ENCODE data around the gene TPR.
A peak's percentile ranks its signal among the peaks of the same experiment; 100 is the strongest.
"Not testable (repeated sequence)": the region's sequence is repeated elsewhere in the genome, so short reads cannot be mapped to it uniquely, and the experiment has no call there.

TPR gene

DNA sequence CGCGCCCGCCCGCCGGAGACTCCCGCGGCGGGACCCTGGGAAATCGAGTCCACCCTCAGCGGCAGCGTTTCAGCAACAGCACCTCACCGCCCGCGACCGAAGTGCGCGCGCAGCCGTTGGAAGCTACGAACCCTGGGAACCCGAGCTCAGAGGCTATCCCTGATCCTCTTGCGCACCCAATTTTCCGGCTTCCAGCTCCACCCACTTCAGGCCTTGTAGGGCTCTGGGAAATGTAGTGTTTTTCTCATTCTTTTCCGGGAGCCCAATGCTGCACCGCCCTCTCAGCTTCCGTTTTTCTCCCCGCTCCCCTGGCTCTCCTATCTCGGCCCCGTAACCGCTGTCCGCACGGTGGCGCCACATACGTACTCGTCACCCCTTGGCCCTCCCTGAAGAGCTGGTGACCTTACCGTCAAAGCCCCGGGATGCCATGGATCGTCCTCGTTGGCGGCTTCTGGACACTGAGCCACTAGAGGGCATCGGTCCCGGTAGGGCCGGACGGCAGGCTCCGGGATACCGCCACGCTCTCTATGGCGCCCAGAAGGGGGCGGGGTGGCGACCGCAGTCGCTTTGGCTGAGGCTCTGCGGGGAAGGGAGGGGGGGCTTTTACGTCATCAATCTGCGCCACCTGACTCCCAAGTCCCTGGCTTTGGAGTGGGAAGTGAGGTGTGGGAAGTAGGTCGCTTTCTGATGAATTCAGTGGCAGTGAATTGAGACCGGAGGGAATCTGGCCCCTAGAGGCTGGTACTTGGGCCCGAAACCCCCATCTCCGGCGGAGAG lies at the start of gene TPR, which contains the start of gene ODR4:
TSS of gene TPR (minus strand) at position 102 of the 777 bp plus-strand sequence. CDS start 225 bp downstream, outside the sequence.
TSS of gene ODR4 (plus strand) at position 687 of the 777 bp plus-strand sequence. CDS start 3,948 bp downstream, outside the sequence.
- FAIRE-seq: peak; percentile 97

DNA sequence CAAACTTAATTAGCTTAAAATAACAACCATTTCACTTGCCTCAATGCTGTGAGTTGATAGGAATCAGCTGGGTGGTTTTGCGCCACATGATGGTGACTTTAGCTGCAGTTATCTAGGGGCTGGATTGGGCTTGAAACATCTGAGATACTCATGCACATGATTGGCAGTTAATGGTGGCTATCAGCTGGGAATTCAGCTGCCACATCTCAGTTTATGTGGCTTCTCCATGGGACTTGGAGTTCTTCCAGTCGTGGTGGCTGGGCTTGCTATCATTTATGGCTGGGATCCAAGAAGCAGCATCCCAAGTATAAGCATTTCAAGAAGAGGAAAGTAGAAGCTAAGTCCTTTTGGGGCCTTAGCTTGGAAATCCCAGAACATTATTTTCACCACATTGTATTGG lies 49.5 kb upstream of the TPR start:
- FAIRE-seq: no peak

GRCh38 chr1:186421446-186421845 lies 46.4 kb upstream of the TPR start:
- no peak for FAIRE-seq

- no peak for FAIRE-seq
Measured at GRCh38 chr1:186420923-186421322, 45.9 kb upstream of the TPR start.

GRCh38 chr1:186420311-186420710 lies 45.3 kb upstream of the TPR start:
- no peak for FAIRE-seq

- no peak for FAIRE-seq
Measured at GRCh38 chr1:186418503-186418902, 43.5 kb upstream of the TPR start.

- FAIRE-seq: no peak
Measured at GRCh38 chr1:186413319-186413718, 38.3 kb upstream of the TPR start.

DNA sequence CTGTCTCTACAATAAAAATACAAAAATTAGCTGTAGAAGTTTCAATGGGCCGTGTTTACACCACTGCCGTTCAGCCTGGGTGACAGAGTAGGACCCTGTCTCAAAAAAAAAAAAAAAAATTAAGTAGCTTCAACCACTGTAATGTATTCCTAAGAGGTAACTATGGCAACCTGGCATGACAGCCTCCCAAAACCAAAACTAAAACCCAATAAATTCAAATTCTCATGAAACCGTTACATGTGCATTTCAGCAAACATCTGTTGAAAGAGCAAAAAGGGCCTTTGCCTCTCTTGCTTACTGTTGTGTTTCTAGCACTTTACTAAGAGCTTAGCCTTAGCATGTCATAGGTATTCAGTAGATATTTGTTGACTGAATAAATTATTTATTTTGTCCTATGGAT lies 34.0 kb upstream of the TPR start:
- no peak for FAIRE-seq

DNA sequence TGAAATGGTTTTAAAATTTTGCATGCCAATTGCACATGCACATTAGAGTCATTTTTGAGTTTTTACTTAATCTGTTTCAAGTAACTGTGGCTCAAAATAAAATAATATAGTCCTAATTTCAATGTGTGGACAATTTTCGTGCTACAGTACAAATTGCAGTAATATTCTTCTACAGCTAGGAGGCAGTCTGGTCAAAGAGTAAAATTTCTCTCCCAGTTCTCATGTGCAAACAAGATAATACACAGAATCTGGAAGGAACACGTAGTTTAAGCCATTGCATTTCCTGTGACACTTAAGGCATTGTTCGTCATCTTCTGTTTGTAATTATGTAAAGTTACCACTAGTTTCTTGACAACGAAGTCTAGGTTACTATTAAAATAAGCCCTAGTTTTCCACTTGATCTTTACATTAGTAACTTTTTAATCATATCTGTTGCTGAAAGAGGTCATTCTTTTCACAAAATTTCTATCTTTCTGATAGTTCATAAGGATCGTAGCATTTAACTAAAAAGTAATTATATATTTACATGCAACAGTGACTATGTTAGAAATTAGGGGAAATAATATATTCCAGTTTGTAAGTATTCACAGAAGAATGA lies 29.5 kb upstream of the TPR start:
- FAIRE-seq: peak; percentile 41

DNA sequence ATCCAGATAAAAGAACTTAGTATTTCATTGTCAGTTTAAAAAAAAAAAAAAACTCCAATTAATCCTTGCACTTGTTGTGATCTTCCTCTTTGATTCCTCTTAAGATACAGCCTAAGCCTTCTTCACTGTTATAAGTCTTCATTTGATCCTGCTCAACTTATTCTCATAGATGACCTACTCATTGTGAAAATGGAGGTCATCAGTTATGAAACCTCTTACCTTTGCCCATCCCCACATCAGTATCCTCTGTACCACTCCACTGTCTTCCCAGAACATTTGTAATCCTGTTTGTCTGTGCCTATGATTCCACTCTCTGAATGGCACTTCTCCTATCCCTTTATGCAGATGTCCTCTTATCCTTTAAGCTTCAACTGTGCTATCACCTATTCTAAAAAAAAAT lies 28.6 kb upstream of the TPR start:
- FAIRE-seq: no peak

GRCh38 chr1:186401446-186401845 lies 26.4 kb upstream of the TPR start:
- not testable (repeated sequence) for FAIRE-seq

- FAIRE-seq: not testable (repeated sequence)
Measured at GRCh38 chr1:186392711-186393110, 17.7 kb upstream of the TPR start.

- no peak for FAIRE-seq
Measured at GRCh38 chr1:186391841-186392240, 16.8 kb upstream of the TPR start.

GRCh38 chr1:186390925-186391324 lies 15.9 kb upstream of the TPR start:
- peak; percentile 96 for FAIRE-seq

- FAIRE-seq: no peak
Measured at GRCh38 chr1:186386725-186387383, 11.8 kb upstream of the TPR start.

DNA sequence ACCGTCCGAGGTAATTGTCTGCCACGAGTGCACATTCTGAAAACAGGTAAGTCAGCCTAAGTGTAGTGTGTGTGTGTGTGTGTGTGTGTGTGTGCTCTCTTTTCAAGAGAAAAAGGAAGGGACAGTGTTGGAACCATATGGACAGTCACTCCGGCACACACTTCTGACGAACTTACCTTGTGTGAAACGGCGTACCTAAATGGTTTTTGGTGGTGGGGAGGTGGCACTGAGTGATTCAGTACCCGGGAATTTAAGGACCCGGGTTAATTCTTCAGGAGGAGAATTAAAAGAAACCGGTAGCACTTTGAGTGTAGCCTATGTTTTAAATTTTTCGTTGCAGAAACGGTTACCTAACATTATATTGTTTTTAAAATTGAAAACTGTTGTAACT lies 871 bp upstream of the TPR start:
- no peak for FAIRE-seq

DNA sequence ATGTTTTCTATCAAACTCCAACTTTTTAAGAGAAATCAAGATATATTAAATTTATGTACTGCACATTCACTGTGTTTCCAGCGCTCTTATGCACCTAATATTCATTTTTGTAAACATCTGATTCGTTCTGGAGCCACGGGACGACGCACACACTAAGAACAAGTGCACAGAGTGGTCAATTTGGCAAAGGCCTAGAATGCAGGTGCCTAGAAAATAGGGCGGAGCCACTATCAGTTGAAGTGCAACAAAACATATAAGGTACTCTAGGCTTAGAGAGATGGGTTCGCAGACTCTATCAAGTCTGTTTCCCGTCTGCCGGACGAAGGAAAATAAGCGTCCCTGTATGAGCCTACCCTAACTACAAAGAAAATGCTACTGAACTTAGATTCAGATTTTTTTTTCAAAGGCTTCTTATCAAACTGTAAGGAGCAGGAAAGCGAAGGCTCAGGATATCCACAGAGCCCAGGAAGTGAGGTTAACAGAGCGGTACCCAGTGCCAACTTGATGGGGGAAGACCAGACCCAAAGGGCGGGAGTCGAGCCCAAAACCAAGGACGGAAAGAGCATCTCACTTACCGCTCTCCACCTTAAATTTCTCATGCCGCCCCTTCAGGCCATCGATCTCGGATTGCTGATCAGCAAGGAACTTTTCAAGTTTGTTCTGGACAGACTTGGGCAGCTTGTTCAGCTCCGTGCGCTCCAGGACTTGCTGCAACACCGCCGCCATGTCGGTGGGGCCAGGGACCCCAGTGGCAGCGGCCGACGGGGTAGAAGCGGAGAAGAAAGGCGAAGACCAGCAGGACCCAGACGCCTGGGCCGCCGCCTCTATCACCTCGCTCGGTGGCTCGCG lies 526 bp downstream of the TPR start:
- FAIRE-seq: no peak

- FAIRE-seq: not testable (repeated sequence)
Measured at GRCh38 chr1:186347837-186348691, 27.0 kb downstream of the TPR start.

DNA sequence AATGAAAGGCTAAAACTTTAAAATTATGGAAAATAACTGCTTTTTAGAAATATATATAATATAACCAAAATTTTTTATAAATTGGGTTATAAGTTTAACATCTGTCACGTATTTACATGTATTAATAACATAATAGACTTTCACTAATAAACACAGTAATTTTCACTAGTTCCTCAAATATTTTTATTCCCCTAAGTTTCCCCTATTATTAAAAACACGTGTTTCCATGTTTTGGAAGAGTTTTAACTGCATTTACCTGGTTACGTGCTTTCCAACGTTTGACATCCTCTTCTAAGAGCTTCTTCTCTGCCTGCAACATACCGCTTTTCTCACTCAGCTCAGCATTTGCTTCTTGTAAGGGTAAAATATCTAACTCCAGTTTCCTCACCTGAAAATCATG lies 34.3 kb downstream of the TPR start:
- FAIRE-seq: no peak

- peak; percentile 93 for FAIRE-seq
Measured at GRCh38 chr1:186337554-186337953, 37.5 kb downstream of the TPR start.

GRCh38 chr1:186330758-186331157 lies 44.3 kb downstream of the TPR start:
- no peak for FAIRE-seq

DNA sequence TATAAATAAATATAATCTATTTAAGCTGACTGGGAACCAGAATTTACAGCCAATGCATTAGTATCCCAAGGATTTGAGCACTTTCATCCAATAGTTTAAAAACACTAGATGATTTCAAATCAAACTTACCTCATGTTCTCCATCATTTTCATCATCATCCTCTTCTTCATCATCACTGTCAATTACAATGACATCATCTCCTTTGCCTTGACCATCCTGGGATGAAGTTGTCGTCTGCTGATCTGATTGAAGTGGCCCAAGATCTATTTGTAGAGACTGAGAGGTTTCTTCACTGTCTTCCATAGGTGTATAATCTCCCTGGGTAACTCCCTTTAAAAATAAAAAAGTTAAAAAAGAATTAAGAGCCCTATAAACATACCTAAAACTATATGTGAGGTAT lies 47.7 kb downstream of the TPR start:
- FAIRE-seq: no peak

Measured in islet of Langerhans (tissue), 1 donor.